HG02759 (cell line): ENCODE data around the gene NFKB1.

Experiments used
- ATAC-seq: cut with Tn5 transposase; IDR thresholded peaks from one replicate; pipeline ENCODE4 v1.9.1; 2021; ENCODE audit warnings: mild to moderate bottlenecking, moderate library complexity; ENCODE audit not compliant: unreplicated experiment

The NFKB1 gene

GRCh38 chr4:102619776-102620631, 118.8 kb downstream of the NFKB1 start:
- peak; percentile 28 for ATAC-seq

- peak; percentile 68 for ATAC-seq
Observed at GRCh38 chr4:102620697-102621497, 119.7 kb downstream of the NFKB1 start.

- ATAC-seq: no peak
Observed at GRCh38 chr4:102623622-102624021, 122.5 kb downstream of the NFKB1 start.

- no peak for ATAC-seq
Observed at GRCh38 chr4:102624505-102624904, 123.3 kb downstream of the NFKB1 start.

- ATAC-seq: peak; percentile 79
Observed at GRCh38 chr4:102625232-102625930, 124.2 kb downstream of the NFKB1 start.

- peak; percentile 42 for ATAC-seq
Observed at GRCh38 chr4:102627831-102628523, 126.8 kb downstream of the NFKB1 start.

- ATAC-seq: no peak
Observed at GRCh38 chr4:102629673-102630072, 128.5 kb downstream of the NFKB1 start.

- no peak for ATAC-seq
Observed at GRCh38 chr4:102631616-102632015, 130.5 kb downstream of the NFKB1 start.

- ATAC-seq: no peak
Observed at GRCh38 chr4:102632241-102633065, 131.3 kb downstream of the NFKB1 start.

GRCh38 chr4:102633100-102633499, 131.9 kb downstream of the NFKB1 start:
- ATAC-seq: no peak

- ATAC-seq: no peak
Observed at GRCh38 chr4:102637391-102637790, 136.2 kb downstream of the NFKB1 start.

GRCh38 chr4:102638621-102639020, 137.5 kb downstream of the NFKB1 start:
- ATAC-seq: no peak

- ATAC-seq: no peak
Observed at GRCh38 chr4:102639598-102639997, 138.4 kb downstream of the NFKB1 start.

GRCh38 chr4:102640669-102641068, 139.5 kb downstream of the NFKB1 start:
- no peak for ATAC-seq

GRCh38 chr4:102641793-102642192, 140.6 kb downstream of the NFKB1 start:
- no peak for ATAC-seq

GRCh38 chr4:102642631-102643298, 141.6 kb downstream of the NFKB1 start:
- ATAC-seq: no peak

GRCh38 chr4:102647117-102647516, 146.0 kb downstream of the NFKB1 start:
- ATAC-seq: no peak

GRCh38 chr4:102657206-102657605, 156.0 kb downstream of the NFKB1 start:
- ATAC-seq: no peak

- no peak for ATAC-seq
Observed at GRCh38 chr4:102663073-102663472, 161.9 kb downstream of the NFKB1 start.
